H1 (cell line): ENCODE data around the gene GMPR2. TPM values are rescaled to one million over a fixed set of nuclear protein-coding genes. Genes with fewer than 3 reads are reported as not detected.
A peak's percentile ranks its signal among the peaks of the same experiment; 100 is the strongest.

ENCODE experiments used
- ATF3 ChIP-seq: IDR thresholded peaks from 2 replicates; pipeline ENCODE4 v1.6.1; 2011; ENCODE audit warnings: low read depth, mild to moderate bottlenecking, low read length; ENCODE audit not compliant: insufficient read depth
- BACH1 ChIP-seq: IDR thresholded peaks from 2 replicates; pipeline ENCODE4 v1.6.1; 2012; ENCODE audit warnings: low read length, improper control_type of control experiment
- CBX5 ChIP-seq: fragments of 300-800, 300-1000 bp; sonication (generic); IDR thresholded peaks from 2 replicates; pipeline ENCODE4 v1.7.1; 2016; ENCODE audit warnings: antibody characterized with exemption, low read length, low read depth
- CEBPB ChIP-seq: IDR thresholded peaks from 2 replicates; pipeline ENCODE4 v1.6.1; 2012; ENCODE audit warnings: low read depth, low read length
- CREB1 ChIP-seq: IDR thresholded peaks from 2 replicates; pipeline ENCODE4 v1.6.1; 2012; ENCODE audit warnings: inconsistent platforms
- CTCF ChIP-seq, 3 experiments: IDR thresholded peaks; 1 replicate in 2 of 3; 2 replicates in 1 of 3; pipeline versions ENCODE4 v1.5.1 to v1.6.1; 2011; ENCODE audit warnings: low read length in 3 of 3, mild to moderate bottlenecking in 3 of 3, inconsistent platforms in 2 of 3, low read depth in 1 of 3, moderate library complexity in 1 of 3; ENCODE audit not compliant: insufficient read depth in 1 of 3; ENCODE audit errors: control extremely low read depth in 1 of 3
- EP300 ChIP-seq, 2 experiments: IDR thresholded peaks; 1 replicate in 1 of 2; 2 replicates in 1 of 2; pipeline ENCODE4 v1.6.1; 2011 to 2012; ENCODE audit warnings: low read depth in 2 of 2, low read length in 2 of 2, mild to moderate bottlenecking in 2 of 2, borderline replicate concordance in 1 of 2, inconsistent platforms in 1 of 2, moderate library complexity in 1 of 2
- FOSL1 ChIP-seq: IDR thresholded peaks from 2 replicates; pipeline ENCODE4 v1.6.1; 2011; ENCODE audit warnings: mild to moderate bottlenecking, low read depth, low read length, moderate library complexity; ENCODE audit not compliant: insufficient read depth
- JUN ChIP-seq: IDR thresholded peaks from 2 replicates; pipeline ENCODE4 v1.6.1; 2011; ENCODE audit warnings: low read depth, mild to moderate bottlenecking, improper control_type of control experiment, low read length
- JUND ChIP-seq: IDR thresholded peaks from 2 replicates; pipeline ENCODE4 v1.6.1; 2011; ENCODE audit warnings: mild to moderate bottlenecking, improper control_type of control experiment, low read length
- KDM4A ChIP-seq: IDR thresholded peaks from one replicate; pipeline ENCODE4 v1.7.1; 2012; ENCODE audit warnings: low read depth, mild to moderate bottlenecking, moderate library complexity, low read length, inconsistent platforms; ENCODE audit not compliant: severe bottlenecking
- MAFK ChIP-seq: IDR thresholded peaks from 2 replicates; pipeline ENCODE4 v1.6.1; 2012; ENCODE audit warnings: low read depth, mild to moderate bottlenecking, improper control_type of control experiment, low read length
- MAX ChIP-seq: IDR thresholded peaks from 2 replicates; pipeline ENCODE4 v1.6.1; 2012; ENCODE audit warnings: inconsistent platforms
- RFX5 ChIP-seq: IDR thresholded peaks from 2 replicates; pipeline ENCODE4 v1.6.1; 2011; ENCODE audit warnings: low read depth, low read length, improper control_type of control experiment, borderline replicate concordance
- SAP30 ChIP-seq: fragments of 300-600 bp; sonication (generic); IDR thresholded peaks from 2 replicates; pipeline ENCODE4 v1.7.1; 2012; ENCODE audit warnings: low read length, moderate library complexity, mild to moderate bottlenecking, inconsistent platforms; ENCODE audit not compliant: insufficient read depth, insufficient replicate concordance
- SIN3A ChIP-seq, 2 experiments: IDR thresholded peaks in 1 of 2; conservative IDR thresholded peaks in 1 of 2; 2 replicates each; pipeline ENCODE4 v1.6.1; 2011 to 2012; ENCODE audit warnings: low read length in 2 of 2, improper control_type of control experiment in 1 of 2, low read depth in 1 of 2, mild to moderate bottlenecking in 1 of 2
- SP2 ChIP-seq: IDR thresholded peaks from 2 replicates; pipeline ENCODE4 v1.6.1; 2012; ENCODE audit warnings: mild to moderate bottlenecking, low read length, inconsistent platforms
- TAF1 ChIP-seq: IDR thresholded peaks from 2 replicates; pipeline ENCODE4 v1.6.1; 2011; ENCODE audit warnings: mild to moderate bottlenecking, low read depth, low read length
- TAF7 ChIP-seq: optimal IDR thresholded peaks from 2 replicates; pipeline ENCODE3; 2011; ENCODE audit warnings: low read depth, mild to moderate bottlenecking, inconsistent platforms, low read length, moderate library complexity, borderline replicate concordance
- TEAD4 ChIP-seq: IDR thresholded peaks from 2 replicates; pipeline ENCODE4 v1.6.1; 2012; ENCODE audit warnings: low read depth, low read length, inconsistent platforms, mixed read lengths
- polyA plus RNA-seq, 7 experiments: library from polyadenylated mRNA; depleted of rRNA in 3 of 7; stranded (reverse) in 5 of 7; unstranded in 2 of 7; fragments of >200 nt in 5 of 7; fragments of 200-250 nt in 2 of 7; gene quantifications; 1 replicate in 5 of 7; 2 replicates in 1 of 7; 4 replicates in 1 of 7; pipeline versions ENCODE4 v1.2.1 to v1.2.3, GENCODE V29; 2011 to 2013; ENCODE audit warnings: missing spikeins in 2 of 7, mixed read lengths in 2 of 7
- total RNA-seq: library from RNA; stranded (reverse); fragmentation: NEBNext Ultra II Directional; extraction: Animal tissue kit (Norgen Biotek cat#: 25700); gene quantifications from 2 replicates; pipeline ENCODE4 v1.2.1, GENCODE V29; 2021

Gene GMPR2
- total and polyA plus RNA-seq, 2 of the 8 experiments (the other 6 are each of a cell fraction or from before 2014, with no cell fraction given): 61.6 to 85.3 TPM

- no peak for TF ChIP-seq MAFK
- TF ChIP-seq EP300 (IDR thresholded peaks at IDR 0.05; ENCODE audit: borderline replicate concordance in 1 of 2, low read depth in 2 of 2, low read length in 2 of 2): no peak
- peak; percentile 83; the same call in 1 of the 2 replicates for TF ChIP-seq TAF1
- no peak for TF ChIP-seq SP2
- TF ChIP-seq KDM4A: peak; percentile 35
- no peak for TF ChIP-seq JUN
- no peak for TF ChIP-seq JUND
- peak; percentile 81 for TF ChIP-seq CREB1
- no peak for TF ChIP-seq FOSL1
- no peak for TF ChIP-seq CEBPB
- TF ChIP-seq BACH1: no peak
- no peak for TF ChIP-seq RFX5
- TF ChIP-seq CTCF (IDR thresholded peaks at IDR 0.05; ENCODE audit: control extremely low read depth in 1 of 3, insufficient read depth in 1 of 3, low read depth in 1 of 3, low read length in 3 of 3): peak in 1 of 3 experiments; percentile 8; a peak in 1 of 4 replicates
- TF ChIP-seq MAX: peak; percentile 99
- no peak for TF ChIP-seq SAP30
- TF ChIP-seq CBX5: no peak
- TF ChIP-seq TEAD4: 0 out of 2 replicates have a peak, but pooled peaks have one; percentile 4
- TF ChIP-seq TAF7: peak; percentile 65
- TF ChIP-seq ATF3: no peak
- TF ChIP-seq SIN3A (conservative IDR thresholded peaks at IDR 0.05 in 1 of 2, IDR thresholded peaks at IDR 0.05 in 1 of 2; ENCODE audit: low read depth in 1 of 2, low read length in 2 of 2): peak; percentile 56 to 62; a peak in 2 of 4 replicates
These were observed 37.3 kb upstream of the GMPR2 start, which contains the start of gene TM9SF1 (continued) for GRCh38 chr14:24195186-24196070.
